AG04450 (cell line): Measurements from ENCODE around the gene GRB14. TPM values are rescaled to one million over a fixed set of nuclear protein-coding genes. Genes with fewer than 3 reads are reported as not detected.
"Not testable (repeated sequence)": the region's sequence is repeated elsewhere in the genome, so short reads cannot be mapped to it uniquely, and the experiment has no call there.

Experiments
- CTCF ChIA-PET: fragments of 300-600, 350-600 bp; formaldehyde crosslinking; extraction: SDS; loops from one replicate; lab custom pipeline; 2022; ENCODE audit warnings: antibody characterized with exemption, inconsistent platforms; lab: Charles Lee
- POLR2A ChIA-PET: fragments of 350-600 bp; formaldehyde crosslinking; extraction: SDS; loops from one replicate; lab custom pipeline; 2021; ENCODE audit warnings: antibody characterized with exemption, inconsistent platforms; lab: Yijun Ruan, JAX
- DNase-seq: peaks from one replicate; pipeline ENCODE4 v3.0.0-alpha.2; 2011; ENCODE audit warnings: low read depth, low spot score
- H3K27ac ChIP-seq: one replicate; pipeline ENCODE4 v1.5.1; 2012; ENCODE audit warnings: low read depth, low read length, control low read depth
- H3K27me3 ChIP-seq: one replicate; pipeline ENCODE4 v1.6.0; 2012; ENCODE audit warnings: low read length; ENCODE audit not compliant: control insufficient read depth, insufficient read depth
- H3K4me3 ChIP-seq: 2 replicates; pipeline ENCODE4 v1.5.1; 2011; ENCODE audit warnings: mild to moderate bottlenecking, low read depth, low read length, control low read depth
- H3K9me3 ChIP-seq: 2 replicates; pipeline ENCODE4 v1.5.1; 2012; ENCODE audit warnings: low read length; ENCODE audit not compliant: control insufficient read depth, insufficient read depth
- polyA plus RNA-seq: library from polyadenylated mRNA; depleted of rRNA; stranded (reverse); fragments of >200 nt; gene quantifications from 2 replicates; pipeline ENCODE4 v1.2.3, GENCODE V29; 2011
- TF ChIP-seq, protein P1 (sequence below): IDR thresholded peaks from 2 replicates; pipeline ENCODE4 v1.5.1; 2011; ENCODE audit warnings: low read depth, low read length, control low read depth, inconsistent platforms

The GRB14 gene
- polyA plus RNA-seq, 1 experiment: not detected

DNA sequence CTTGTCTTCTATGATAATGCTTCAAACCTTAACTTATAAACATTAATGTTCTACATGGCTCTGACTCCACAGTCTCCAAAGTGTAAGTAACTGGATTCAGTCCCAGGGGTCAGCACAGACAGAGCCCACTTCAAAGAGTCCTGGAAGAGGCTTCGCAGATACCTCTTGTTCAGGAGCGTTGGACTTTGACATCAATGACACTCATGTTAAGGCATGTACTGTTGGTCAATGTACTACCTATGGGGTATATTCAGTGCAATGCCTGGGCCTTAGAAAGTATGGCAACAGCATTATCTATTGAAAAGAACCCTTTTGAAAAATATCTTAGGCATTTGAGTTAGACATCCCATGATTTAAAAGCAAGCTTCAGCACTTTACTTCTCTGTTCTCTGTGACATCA, 143.1 kb downstream of the GRB14 start:
- POLR2A ChIA-PET: no interaction called here
- H3K9me3 ChIP-seq: no peaks in the 10 kb centered on the region
- no peak for DNase-seq
- CTCF ChIA-PET: interaction anchor here (1.1 to 1.4 kb wide), 7 partner anchors 1132 to 1321 kb away, joined by 3 to 10 read pairs (median 4); no protein-coding TSS in a partner anchor
- TF ChIP-seq, protein P1, sequence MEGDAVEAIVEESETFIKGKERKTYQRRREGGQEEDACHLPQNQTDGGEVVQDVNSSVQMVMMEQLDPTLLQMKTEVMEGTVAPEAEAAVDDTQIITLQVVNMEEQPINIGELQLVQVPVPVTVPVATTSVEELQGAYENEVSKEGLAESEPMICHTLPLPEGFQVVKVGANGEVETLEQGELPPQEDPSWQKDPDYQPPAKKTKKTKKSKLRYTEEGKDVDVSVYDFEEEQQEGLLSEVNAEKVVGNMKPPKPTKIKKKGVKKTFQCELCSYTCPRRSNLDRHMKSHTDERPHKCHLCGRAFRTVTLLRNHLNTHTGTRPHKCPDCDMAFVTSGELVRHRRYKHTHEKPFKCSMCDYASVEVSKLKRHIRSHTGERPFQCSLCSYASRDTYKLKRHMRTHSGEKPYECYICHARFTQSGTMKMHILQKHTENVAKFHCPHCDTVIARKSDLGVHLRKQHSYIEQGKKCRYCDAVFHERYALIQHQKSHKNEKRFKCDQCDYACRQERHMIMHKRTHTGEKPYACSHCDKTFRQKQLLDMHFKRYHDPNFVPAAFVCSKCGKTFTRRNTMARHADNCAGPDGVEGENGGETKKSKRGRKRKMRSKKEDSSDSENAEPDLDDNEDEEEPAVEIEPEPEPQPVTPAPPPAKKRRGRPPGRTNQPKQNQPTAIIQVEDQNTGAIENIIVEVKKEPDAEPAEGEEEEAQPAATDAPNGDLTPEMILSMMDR: no peak
- H3K27me3 ChIP-seq: no peaks in the 10 kb centered on the region
- H3K27ac ChIP-seq: no peak overlapping the region
- H3K4me3 ChIP-seq: no peak overlapping the region

DNA sequence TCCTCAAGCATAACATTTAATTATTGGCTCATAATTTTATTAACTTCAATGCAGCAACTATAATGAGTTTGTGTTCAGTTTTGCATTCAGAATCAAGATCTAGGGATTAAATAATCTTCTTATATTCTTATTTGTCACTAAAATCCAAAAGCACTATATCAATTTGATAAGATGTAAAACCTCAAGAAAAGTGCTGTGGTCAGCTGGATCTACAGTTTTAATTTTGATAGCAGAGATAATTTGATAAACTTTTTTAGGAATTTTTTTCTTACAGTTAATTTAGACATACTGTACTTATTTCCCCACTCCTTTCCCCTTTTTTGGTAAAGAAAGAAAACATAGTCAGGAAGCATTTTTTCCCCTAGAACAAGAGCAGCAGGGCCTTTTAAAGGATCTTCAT, 146.4 kb downstream of the GRB14 start:
- H3K27me3 ChIP-seq: no peaks in the 10 kb centered on the region
- TF ChIP-seq, protein P1: no peak
- no peak overlapping the region for H3K4me3 ChIP-seq
- H3K27ac ChIP-seq: no peak overlapping the region
- no peaks in the 10 kb centered on the region for H3K9me3 ChIP-seq
- DNase-seq: no peak
- ChIA-PET CTCF (no interaction called here), POLR2A (no interaction called here)

DNA sequence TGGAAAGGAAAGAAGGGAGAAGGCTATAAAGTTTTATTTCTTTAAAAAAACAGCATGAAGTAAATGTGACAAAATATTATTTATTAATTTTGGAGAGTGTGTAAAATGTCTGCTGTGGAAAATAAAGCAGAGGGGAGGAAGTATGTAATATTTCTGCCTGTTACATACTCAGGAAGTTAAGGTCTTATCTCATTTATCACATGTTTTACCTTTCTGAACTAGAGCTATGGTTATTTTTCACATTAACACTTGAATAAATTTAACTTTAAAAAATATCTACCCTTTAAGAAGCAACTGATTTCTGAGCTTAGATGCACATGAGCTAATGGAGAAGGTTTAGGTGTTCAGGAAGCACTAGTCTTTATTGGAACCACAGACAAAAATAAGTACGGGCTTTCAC, 148.3 kb downstream of the GRB14 start:
- no peak for DNase-seq
- H3K4me3 ChIP-seq: no peak overlapping the region
- ChIA-PET CTCF (no interaction called here), POLR2A (no interaction called here)
- no peaks in the 10 kb centered on the region for H3K27me3 ChIP-seq
- no peaks in the 10 kb centered on the region for H3K9me3 ChIP-seq
- H3K27ac ChIP-seq: no peak overlapping the region
- TF ChIP-seq, protein P1: no peak

DNA sequence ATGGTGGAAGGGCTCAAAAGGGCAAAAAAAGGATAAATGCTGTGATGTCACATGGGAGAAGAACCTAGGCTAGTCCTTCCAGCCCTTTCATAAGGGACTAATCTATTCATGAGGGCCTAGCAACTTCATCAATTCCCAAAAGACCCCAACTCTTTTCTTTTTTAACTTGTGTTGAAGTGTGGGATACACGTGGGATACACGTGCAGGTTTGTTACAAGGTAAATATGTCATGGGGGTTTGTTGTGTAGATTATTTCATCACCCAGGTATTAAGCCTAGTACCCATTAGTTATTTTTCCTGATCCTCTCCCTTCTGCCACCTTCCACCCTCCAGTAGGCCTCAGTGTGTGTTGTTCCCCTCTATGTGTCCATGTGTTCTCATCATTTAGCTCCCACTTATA, 156.2 kb downstream of the GRB14 start:
- DNase-seq, H3K4me3 ChIP-seq, H3K27ac ChIP-seq, POLR2A ChIA-PET, CTCF ChIA-PET, H3K27me3 ChIP-seq, H3K9me3 ChIP-seq: not testable (repeated sequence)

DNA sequence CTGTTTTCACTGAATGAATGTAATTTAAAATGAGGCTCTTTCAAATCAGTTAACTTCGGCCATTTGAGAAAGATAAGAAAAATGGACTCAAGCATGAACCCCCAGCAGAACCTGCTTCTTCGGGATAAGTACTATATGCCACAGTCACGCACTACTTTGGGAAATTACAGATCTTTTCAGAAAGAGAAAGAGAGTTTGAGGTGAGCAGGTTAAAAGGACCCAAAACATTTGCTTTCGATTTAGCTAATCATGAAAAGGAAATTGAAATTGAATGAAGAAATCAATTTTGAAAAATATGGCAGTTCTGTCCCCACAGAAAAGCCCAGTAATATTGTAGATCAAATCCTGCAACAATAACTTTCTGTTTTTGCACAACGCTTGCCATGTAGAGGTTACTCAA, 156.9 kb downstream of the GRB14 start:
- TF ChIP-seq, protein P1: no peak
- Histone ChIP-seq H3K4me3 (no peak overlapping the region), H3K27me3 (no peaks in the 10 kb centered on the region), H3K27ac (no peak overlapping the region), H3K9me3 (no peaks in the 10 kb centered on the region)
- CTCF ChIA-PET: no interaction called here
- no peak for DNase-seq
- POLR2A ChIA-PET: no interaction called here

DNA sequence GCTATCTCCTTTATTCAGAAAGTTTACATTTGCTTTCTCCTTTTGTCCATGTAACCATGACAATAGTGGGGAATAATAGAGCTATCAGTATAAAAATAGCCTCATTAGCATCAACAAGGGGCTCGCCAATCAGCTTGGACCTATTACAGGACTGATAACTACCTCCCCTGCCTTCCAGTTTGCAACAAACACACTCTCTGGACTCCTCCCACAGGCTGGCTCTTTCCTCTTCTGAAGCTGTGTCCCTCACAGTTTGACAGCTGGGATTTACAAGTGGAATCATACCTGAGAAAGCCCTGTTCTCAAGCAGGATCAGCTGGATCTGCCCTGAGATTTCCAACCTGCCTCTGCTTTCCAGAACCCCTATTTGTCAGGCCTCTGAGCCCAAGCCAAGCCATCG, 162.5 kb downstream of the GRB14 start:
- CTCF ChIA-PET: interaction anchor here (0.6 kb wide), 1 partner anchor 1288 kb away, joined by 3 read pairs; no protein-coding TSS in a partner anchor
- POLR2A ChIA-PET: no interaction called here
- Histone ChIP-seq H3K4me3 (no peak overlapping the region), H3K27ac (no peak overlapping the region), H3K9me3 (no peaks in the 10 kb centered on the region), H3K27me3 (no peaks in the 10 kb centered on the region)
- DNase-seq: no peak
- TF ChIP-seq, protein P1: no peak
